ENCODE results near the gene KLHL36.
A peak's percentile ranks its signal among the peaks of the same experiment; 100 is the strongest.

The KLHL36 gene

DNA sequence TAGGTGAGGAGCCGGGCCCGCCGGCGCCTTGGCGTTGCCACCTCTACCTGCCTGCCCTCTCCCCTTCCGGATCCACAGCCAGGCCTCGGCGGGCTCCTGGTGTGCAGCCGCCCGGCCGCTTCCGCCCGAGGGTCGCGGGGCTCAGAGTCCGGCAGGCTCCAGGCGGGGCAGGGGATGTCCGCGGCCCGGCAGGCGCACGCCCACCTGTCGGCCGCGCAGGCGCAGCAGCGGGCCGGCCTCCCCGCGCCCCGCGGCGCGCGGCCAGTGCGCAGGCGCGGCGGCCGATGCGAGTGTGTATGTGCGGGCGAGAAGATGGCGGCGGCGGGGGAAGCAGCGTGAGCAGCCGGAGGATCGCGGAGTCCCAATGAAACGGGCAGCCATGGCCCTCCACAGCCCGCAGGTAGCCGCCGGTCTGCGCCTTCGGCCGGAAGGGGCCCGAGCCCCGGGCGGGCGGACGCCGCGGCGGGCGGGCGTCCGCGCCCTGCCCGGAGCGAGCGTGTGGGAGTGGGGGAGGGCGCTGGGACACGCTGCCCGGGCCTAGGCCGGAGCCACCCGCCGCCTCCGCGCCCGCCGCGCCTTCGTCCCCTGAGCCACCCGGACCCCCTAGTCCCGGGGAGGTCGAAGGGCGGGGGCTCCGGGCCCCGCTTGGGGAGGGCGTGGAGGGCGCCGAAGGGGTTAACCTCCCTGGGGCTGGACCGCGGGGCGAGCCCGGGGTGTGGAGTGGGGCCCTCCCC, 51.6 kb downstream of the KLHL36 start, which contains the start of gene USP10:
Gene USP10 (plus strand): TSS at position 289 of the 734 bp plus-strand sequence. CDS start 91 bp downstream, at position 380.
- peak; percentile 46 for DNase-seq

DNA sequence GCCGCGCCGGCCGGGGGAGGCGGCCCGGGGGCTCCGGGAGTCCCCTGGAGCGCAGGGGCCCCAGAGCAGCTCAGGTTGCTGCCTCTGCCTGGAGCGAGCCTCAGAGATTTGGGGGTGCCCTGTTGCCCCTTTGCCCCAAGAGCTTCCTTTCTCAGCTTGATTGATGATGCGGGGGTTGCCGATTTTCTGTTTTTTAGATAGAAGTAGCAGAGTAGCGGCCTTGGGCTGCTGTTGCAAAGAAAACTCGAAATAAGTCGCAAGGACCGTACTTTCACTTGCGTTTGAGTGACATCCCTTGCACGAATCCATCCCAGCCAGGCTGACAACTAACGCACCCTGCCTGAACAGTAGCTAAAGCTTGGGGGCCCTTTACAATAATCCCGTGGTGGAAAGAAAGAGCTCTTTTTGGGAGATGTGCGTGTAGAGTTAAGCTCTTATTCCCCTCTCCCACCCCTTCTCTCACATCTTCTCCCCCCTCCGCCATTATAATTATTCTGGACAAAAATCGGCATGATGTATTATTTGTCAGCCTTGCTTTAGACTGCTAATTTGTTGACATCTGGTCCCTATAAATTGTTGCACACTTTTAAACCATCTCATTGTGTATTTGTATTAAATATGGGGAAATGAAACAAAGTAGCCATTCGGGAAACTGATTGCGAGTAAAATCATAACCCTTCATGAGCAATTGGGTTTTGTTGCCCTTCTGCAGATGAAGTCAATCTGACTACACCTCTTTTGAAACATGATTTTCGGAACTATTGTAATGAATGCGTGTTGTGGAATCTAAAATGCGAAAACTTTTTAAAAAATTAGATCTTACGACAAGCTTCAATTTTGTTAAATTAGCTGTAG, 52.4 kb downstream of the KLHL36 start:
- no peak for DNase-seq

DNA sequence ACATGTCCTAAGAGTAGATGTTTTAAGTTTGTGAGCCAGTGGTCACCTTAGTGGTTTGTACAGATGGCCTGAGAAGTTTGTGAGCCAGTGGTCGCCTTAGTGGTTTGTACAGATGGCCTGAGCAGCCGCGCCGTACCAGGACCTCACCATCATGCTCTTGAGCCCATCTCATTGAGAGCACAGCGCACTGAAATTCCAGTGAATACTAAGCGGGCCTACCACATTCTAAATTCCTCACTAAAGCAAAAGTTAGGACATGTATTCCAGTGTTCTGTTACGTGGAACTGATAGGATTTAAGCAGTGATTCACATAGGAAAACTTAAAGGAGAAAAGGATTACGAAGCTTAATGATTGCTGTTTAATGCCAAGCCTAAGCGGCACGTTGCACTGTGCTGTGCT, 55.4 kb downstream of the KLHL36 start:
- DNase-seq = no peak

DNA sequence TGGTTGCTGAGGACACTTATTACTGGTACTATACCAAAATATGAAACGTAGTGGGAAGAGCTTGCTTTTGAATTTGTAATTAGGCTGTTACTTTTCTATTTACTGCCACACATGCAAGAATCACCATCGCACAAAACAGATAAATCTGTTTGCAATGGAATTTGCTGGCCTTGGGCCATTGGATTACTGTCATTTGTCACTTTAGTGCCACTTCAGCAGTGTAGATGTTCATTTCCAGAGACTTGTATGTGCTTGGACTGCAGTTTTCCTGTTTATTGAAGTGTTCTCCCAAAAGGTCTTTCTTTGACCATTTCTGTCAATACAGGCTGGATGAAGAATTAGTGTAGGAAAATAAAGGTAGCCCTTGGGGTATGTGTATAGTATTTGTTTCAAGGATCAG, 55.9 kb downstream of the KLHL36 start:
- no peak for DNase-seq

GRCh38 chr16:84706856-84707255, 58.5 kb downstream of the KLHL36 start:
- no peak for DNase-seq

GRCh38 chr16:84709609-84710008, 61.3 kb downstream of the KLHL36 start:
- no peak for DNase-seq

DNA sequence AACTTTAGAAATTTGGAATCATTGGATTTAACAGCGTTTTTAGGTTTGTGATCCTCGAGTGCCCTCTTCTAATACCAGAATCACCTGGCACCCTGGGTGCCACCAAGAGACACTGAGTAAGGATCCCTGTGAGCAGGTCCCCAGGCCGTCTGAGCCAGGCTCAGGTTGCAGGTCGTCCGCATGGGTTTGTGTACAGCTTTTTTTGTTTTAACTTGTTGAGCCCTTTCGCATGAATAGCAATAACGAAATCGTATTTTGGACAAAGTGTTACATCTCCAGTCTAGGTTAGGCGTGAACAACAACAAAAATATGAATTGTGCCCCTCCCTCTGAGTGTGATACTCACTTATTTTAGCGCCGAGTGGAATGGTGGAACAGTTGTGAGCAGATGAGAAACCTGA, 62.4 kb downstream of the KLHL36 start:
- DNase-seq = no peak
